HepG2 (cell line): Measurements from ENCODE around the gene ASB8. TPM values are rescaled to one million over a fixed set of nuclear protein-coding genes. Genes with fewer than 3 reads are reported as not detected.

Source experiments
- CC2D1A ChIP-seq: sonication (generic); formaldehyde crosslinking; IDR thresholded peaks from 2 replicates; pipeline ENCODE4 v1.8.1; 2023; ENCODE audit warnings: mild to moderate bottlenecking, missing genetic modification reagents
- IKZF4 ChIP-seq: sonication (generic); formaldehyde crosslinking; IDR thresholded peaks from 2 replicates; pipeline ENCODE4 v1.5.1; 2020; ENCODE audit warnings: borderline replicate concordance, mild to moderate bottlenecking, low read depth, missing genetic modification reagents; ENCODE audit errors: not compliant biosample characterization
- IRF2 ChIP-seq: IDR thresholded peaks from 2 replicates; pipeline ENCODE4 v1.6.1; 2018; ENCODE audit warnings: missing genetic modification reagents, missing compliant biosample characterization
- ZIK1 ChIP-seq: sonication (generic); formaldehyde crosslinking; IDR thresholded peaks from 2 replicates; pipeline ENCODE4 v1.5.0; 2020; ENCODE audit warnings: mild to moderate bottlenecking, low read depth, missing genetic modification reagents, borderline replicate concordance
- ZNF160 ChIP-seq: sonication (generic); formaldehyde crosslinking; IDR thresholded peaks from 2 replicates; pipeline ENCODE4 v1.8.0; 2022; ENCODE audit warnings: mild to moderate bottlenecking, inconsistent platforms, missing genetic modification reagents
- ZNF207 ChIP-seq: fragments of 450-650 bp; IDR thresholded peaks from 2 replicates; pipeline ENCODE4 v1.6.1; 2016; ENCODE audit warnings: antibody characterized with exemption, borderline replicate concordance
- ZNF24 ChIP-seq: fragments of 450-650 bp; IDR thresholded peaks from 2 replicates; pipeline ENCODE4 v1.6.1; 2017; ENCODE audit warnings: antibody characterized with exemption, mild to moderate bottlenecking
- ZNF512B ChIP-seq: sonication (generic); formaldehyde crosslinking; IDR thresholded peaks from 2 replicates; pipeline ENCODE4 v1.5.1; 2020; ENCODE audit warnings: missing genetic modification reagents, mild to moderate bottlenecking, borderline replicate concordance
- ZNF597 ChIP-seq: sonication (generic); formaldehyde crosslinking; IDR thresholded peaks from 2 replicates; pipeline ENCODE4 v1.5.0; 2020; ENCODE audit warnings: missing genetic modification reagents
- ZNF790 ChIP-seq: sonication (generic); formaldehyde crosslinking; IDR thresholded peaks from 2 replicates; pipeline ENCODE4 v1.8.0; 2022; ENCODE audit warnings: missing genetic modification reagents, mild to moderate bottlenecking, borderline replicate concordance
- polyA plus RNA-seq, 8 experiments: library from polyadenylated mRNA; depleted of rRNA in 3 of 8; stranded (reverse) in 7 of 8; unstranded in 1 of 8; fragments of >200 nt; fragmentation: Illumina TruSeq in 4 of 8; extraction: Trizol in 4 of 8; gene quantifications; 2 replicates each; pipeline versions ENCODE4 v1.2.1 to v1.2.3, GENCODE V29; 2011 to 2016; ENCODE audit warnings: low read depth in 4 of 8, missing spikeins in 1 of 8, mixed read lengths in 1 of 8; ENCODE audit not compliant: insufficient read depth in 1 of 8
- total RNA-seq, 5 experiments: library from RNA; depleted of rRNA; stranded (reverse); fragments of >200 nt; fragmentation: Illumina TruSeq; extraction: Trizol; gene quantifications; 2 replicates each; pipeline ENCODE4 v1.2.3, GENCODE V29; 2016; ENCODE audit warnings: low read depth in 1 of 5
- TF ChIP-seq, protein P1 (sequence below): fragments of 450-650 bp; IDR thresholded peaks from 2 replicates; pipeline ENCODE4 v1.6.1; 2017; ENCODE audit warnings: mild to moderate bottlenecking
- TF ChIP-seq, protein P2 (sequence below): sonication (generic); formaldehyde crosslinking; IDR thresholded peaks from 2 replicates; pipeline ENCODE4 v1.5.1; 2020; ENCODE audit warnings: mild to moderate bottlenecking, missing genetic modification reagents, borderline replicate concordance
- TF ChIP-seq, protein P3 (sequence below): conservative IDR thresholded peaks from 2 replicates; pipeline ENCODE4 v1.6.1; 2018; ENCODE audit warnings: missing genetic modification reagents

The ASB8 gene
- total and polyA plus RNA-seq, 2 of the 13 experiments (the other 11 are each of a cell fraction or from before 2014, with no cell fraction given), result 14.0 to 15.5 TPM

- TF ChIP-seq, protein P1, sequence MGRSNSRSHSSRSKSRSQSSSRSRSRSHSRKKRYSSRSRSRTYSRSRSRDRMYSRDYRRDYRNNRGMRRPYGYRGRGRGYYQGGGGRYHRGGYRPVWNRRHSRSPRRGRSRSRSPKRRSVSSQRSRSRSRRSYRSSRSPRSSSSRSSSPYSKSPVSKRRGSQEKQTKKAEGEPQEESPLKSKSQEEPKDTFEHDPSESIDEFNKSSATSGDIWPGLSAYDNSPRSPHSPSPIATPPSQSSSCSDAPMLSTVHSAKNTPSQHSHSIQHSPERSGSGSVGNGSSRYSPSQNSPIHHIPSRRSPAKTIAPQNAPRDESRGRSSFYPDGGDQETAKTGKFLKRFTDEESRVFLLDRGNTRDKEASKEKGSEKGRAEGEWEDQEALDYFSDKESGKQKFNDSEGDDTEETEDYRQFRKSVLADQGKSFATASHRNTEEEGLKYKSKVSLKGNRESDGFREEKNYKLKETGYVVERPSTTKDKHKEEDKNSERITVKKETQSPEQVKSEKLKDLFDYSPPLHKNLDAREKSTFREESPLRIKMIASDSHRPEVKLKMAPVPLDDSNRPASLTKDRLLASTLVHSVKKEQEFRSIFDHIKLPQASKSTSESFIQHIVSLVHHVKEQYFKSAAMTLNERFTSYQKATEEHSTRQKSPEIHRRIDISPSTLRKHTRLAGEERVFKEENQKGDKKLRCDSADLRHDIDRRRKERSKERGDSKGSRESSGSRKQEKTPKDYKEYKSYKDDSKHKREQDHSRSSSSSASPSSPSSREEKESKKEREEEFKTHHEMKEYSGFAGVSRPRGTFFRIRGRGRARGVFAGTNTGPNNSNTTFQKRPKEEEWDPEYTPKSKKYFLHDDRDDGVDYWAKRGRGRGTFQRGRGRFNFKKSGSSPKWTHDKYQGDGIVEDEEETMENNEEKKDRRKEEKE, result no peak
- TF ChIP-seq, protein P2, sequence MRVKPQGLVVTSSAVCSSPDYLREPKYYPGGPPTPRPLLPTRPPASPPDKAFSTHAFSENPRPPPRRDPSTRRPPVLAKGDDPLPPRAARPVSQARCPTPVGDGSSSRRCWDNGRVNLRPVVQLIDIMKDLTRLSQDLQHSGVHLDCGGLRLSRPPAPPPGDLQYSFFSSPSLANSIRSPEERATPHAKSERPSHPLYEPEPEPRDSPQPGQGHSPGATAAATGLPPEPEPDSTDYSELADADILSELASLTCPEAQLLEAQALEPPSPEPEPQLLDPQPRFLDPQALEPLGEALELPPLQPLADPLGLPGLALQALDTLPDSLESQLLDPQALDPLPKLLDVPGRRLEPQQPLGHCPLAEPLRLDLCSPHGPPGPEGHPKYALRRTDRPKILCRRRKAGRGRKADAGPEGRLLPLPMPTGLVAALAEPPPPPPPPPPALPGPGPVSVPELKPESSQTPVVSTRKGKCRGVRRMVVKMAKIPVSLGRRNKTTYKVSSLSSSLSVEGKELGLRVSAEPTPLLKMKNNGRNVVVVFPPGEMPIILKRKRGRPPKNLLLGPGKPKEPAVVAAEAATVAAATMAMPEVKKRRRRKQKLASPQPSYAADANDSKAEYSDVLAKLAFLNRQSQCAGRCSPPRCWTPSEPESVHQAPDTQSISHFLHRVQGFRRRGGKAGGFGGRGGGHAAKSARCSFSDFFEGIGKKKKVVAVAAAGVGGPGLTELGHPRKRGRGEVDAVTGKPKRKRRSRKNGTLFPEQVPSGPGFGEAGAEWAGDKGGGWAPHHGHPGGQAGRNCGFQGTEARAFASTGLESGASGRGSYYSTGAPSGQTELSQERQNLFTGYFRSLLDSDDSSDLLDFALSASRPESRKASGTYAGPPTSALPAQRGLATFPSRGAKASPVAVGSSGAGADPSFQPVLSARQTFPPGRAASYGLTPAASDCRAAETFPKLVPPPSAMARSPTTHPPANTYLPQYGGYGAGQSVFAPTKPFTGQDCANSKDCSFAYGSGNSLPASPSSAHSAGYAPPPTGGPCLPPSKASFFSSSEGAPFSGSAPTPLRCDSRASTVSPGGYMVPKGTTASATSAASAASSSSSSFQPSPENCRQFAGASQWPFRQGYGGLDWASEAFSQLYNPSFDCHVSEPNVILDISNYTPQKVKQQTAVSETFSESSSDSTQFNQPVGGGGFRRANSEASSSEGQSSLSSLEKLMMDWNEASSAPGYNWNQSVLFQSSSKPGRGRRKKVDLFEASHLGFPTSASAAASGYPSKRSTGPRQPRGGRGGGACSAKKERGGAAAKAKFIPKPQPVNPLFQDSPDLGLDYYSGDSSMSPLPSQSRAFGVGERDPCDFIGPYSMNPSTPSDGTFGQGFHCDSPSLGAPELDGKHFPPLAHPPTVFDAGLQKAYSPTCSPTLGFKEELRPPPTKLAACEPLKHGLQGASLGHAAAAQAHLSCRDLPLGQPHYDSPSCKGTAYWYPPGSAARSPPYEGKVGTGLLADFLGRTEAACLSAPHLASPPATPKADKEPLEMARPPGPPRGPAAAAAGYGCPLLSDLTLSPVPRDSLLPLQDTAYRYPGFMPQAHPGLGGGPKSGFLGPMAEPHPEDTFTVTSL (CRISPR knock-in tag), result peak; percentile 24; the same call in 1 of the 2 replicates
- TF ChIP-seq ZNF512B (CRISPR knock-in tag) (no peak), ZIK1 (CRISPR knock-in tag) (no peak), ZNF790 (no peak), IKZF4 (CRISPR knock-in tag) (no peak), ZNF207 (no peak), ZNF24 (no peak), ZNF597 (CRISPR knock-in tag) (no peak), ZNF160 (CRISPR knock-in tag) (no peak), IRF2 (CRISPR knock-in tag) (peak; percentile 90), CC2D1A (CRISPR knock-in tag) (no peak; the same call in 1 of the 2 replicates)
- TF ChIP-seq, protein P3, sequence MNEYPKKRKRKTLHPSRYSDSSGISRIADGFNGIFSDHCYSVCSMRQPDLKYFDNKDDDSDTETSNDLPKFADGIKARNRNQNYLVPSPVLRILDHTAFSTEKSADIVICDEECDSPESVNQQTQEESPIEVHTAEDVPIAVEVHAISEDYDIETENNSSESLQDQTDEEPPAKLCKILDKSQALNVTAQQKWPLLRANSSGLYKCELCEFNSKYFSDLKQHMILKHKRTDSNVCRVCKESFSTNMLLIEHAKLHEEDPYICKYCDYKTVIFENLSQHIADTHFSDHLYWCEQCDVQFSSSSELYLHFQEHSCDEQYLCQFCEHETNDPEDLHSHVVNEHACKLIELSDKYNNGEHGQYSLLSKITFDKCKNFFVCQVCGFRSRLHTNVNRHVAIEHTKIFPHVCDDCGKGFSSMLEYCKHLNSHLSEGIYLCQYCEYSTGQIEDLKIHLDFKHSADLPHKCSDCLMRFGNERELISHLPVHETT (CRISPR knock-in tag), result peak; percentile 55; the same call in 1 of the 2 replicates
These were observed at the start of gene ASB8 (continued) for GRCh38 chr12:48157018-48157888.
